HEK293 (cell line): ENCODE results near the gene MAPK12.

Source experiments
- CTCF ChIA-PET: fragments of 350-600 bp; formaldehyde crosslinking; extraction: SDS; loops from one replicate; lab custom pipeline; 2021; ENCODE audit warnings: antibody characterized with exemption; lab: Yijun Ruan, JAX
- POLR2A ChIA-PET: fragments of 300-600 bp; formaldehyde crosslinking; extraction: SDS; loops from one replicate; lab custom pipeline; 2020; ENCODE audit warnings: antibody characterized with exemption, inconsistent platforms; lab: Yijun Ruan, JAX
- H3K27ac ChIP-seq: fragments of 200-500 bp; sonication (Bioruptor generic); 2 replicates; pipeline ENCODE4 v1.5.1; 2014; ENCODE audit warnings: low read depth, low read length, control low read depth, inconsistent platforms; ENCODE audit errors: extremely low read depth
- H3K36me3 ChIP-seq, 2 experiments: fragments of 200-500 bp in 1 of 2; sonication (Bioruptor generic) in 1 of 2; 1 replicate in 1 of 2; 2 replicates in 1 of 2; pipeline ENCODE4 v1.5.1; 2014 to 2017; ENCODE audit warnings: inconsistent platforms in 2 of 2, low read length in 2 of 2; ENCODE audit not compliant: control insufficient read depth in 2 of 2, insufficient read depth in 1 of 2
- H3K4me1 ChIP-seq: fragments of 200-500 bp; sonication (Bioruptor generic); 2 replicates; pipeline ENCODE4 v1.5.1; 2014; ENCODE audit warnings: mild to moderate bottlenecking, low read length, inconsistent platforms; ENCODE audit not compliant: control insufficient read depth, insufficient read depth
- H3K4me3 ChIP-seq: 2 replicates; pipeline ENCODE4 v1.5.1; 2011; ENCODE audit warnings: low read depth, mild to moderate bottlenecking, control low read depth, low read length, moderate library complexity
- H3K9me3 ChIP-seq: fragments of 200-500 bp; sonication (Bioruptor generic); 2 replicates; pipeline ENCODE4 v1.5.1; 2014; ENCODE audit warnings: low read depth, low read length, inconsistent platforms; ENCODE audit not compliant: control insufficient read depth, insufficient read depth
- EGR2 ChIP-seq: fragments of 450-650 bp; formaldehyde crosslinking; IDR thresholded peaks from 2 replicates; pipeline ENCODE4 v1.5.1; 2016; ENCODE audit warnings: low read depth, missing biosample characterization, missing genetic modification characterization
- GFI1B ChIP-seq: fragments of 450-650 bp; formaldehyde crosslinking; IDR thresholded peaks from 2 replicates; pipeline ENCODE4 v1.5.1; 2016; ENCODE audit warnings: missing biosample characterization, missing genetic modification characterization
- GLIS1 ChIP-seq: fragments of 450-650 bp; formaldehyde crosslinking; IDR thresholded peaks from 2 replicates; pipeline ENCODE4 v1.5.1; 2016; ENCODE audit warnings: missing biosample characterization, missing genetic modification characterization
- GLIS2 ChIP-seq: fragments of 450-650 bp; formaldehyde crosslinking; IDR thresholded peaks from 2 replicates; pipeline ENCODE4 v1.5.1; 2016; ENCODE audit warnings: missing biosample characterization, missing genetic modification characterization
- REPIN1 ChIP-seq: fragments of 450-650 bp; formaldehyde crosslinking; IDR thresholded peaks from 2 replicates; pipeline ENCODE4 v1.5.1; 2017; ENCODE audit warnings: missing biosample characterization, missing genetic modification characterization, low read depth
- SP7 ChIP-seq: fragments of 450-650 bp; formaldehyde crosslinking; IDR thresholded peaks from 2 replicates; pipeline ENCODE4 v1.5.1; 2016; ENCODE audit warnings: missing biosample characterization, missing genetic modification characterization
- TRIM28 ChIP-seq: IDR thresholded peaks from 2 replicates; pipeline ENCODE4 v1.6.1; 2011; ENCODE audit warnings: low read length, control low read depth, borderline replicate concordance
- ZBTB48 ChIP-seq: fragments of 450-650 bp; formaldehyde crosslinking; IDR thresholded peaks from 2 replicates; pipeline ENCODE4 v1.5.1; 2016; ENCODE audit warnings: missing biosample characterization, missing genetic modification characterization
- ZNF112 ChIP-seq: fragments of 450-650 bp; formaldehyde crosslinking; IDR thresholded peaks from 2 replicates; pipeline ENCODE4 v1.5.0; 2017; ENCODE audit warnings: missing biosample characterization, missing genetic modification characterization
- ZNF132 ChIP-seq: fragments of 450-650 bp; formaldehyde crosslinking; IDR thresholded peaks from 2 replicates; pipeline ENCODE4 v1.5.1; 2017; ENCODE audit warnings: missing biosample characterization, missing genetic modification characterization, borderline replicate concordance
- ZNF146 ChIP-seq: fragments of 450-650 bp; formaldehyde crosslinking; IDR thresholded peaks from 2 replicates; pipeline ENCODE4 v1.5.1; 2016; ENCODE audit warnings: missing biosample characterization, missing genetic modification characterization
- ZNF24 ChIP-seq: fragments of 450-650 bp; formaldehyde crosslinking; IDR thresholded peaks from 2 replicates; pipeline ENCODE4 v1.5.1; 2016; ENCODE audit warnings: missing biosample characterization, missing genetic modification characterization
- ZNF423 ChIP-seq: fragments of 450-650 bp; formaldehyde crosslinking; IDR thresholded peaks from 2 replicates; pipeline ENCODE4 v1.5.1; 2016; ENCODE audit warnings: missing biosample characterization, missing genetic modification characterization
- ZNF544 ChIP-seq: fragments of 450-650 bp; formaldehyde crosslinking; IDR thresholded peaks from 2 replicates; pipeline ENCODE4 v1.5.0; 2017; ENCODE audit warnings: missing biosample characterization, missing genetic modification characterization
- ZNF664 ChIP-seq: fragments of 450-650 bp; formaldehyde crosslinking; IDR thresholded peaks from 2 replicates; pipeline ENCODE4 v1.5.1; 2016; ENCODE audit warnings: missing biosample characterization, missing genetic modification characterization
- ZNF768 ChIP-seq: fragments of 450-650 bp; formaldehyde crosslinking; IDR thresholded peaks from 2 replicates; pipeline ENCODE4 v1.5.1; 2018; ENCODE audit warnings: missing biosample characterization, mild to moderate bottlenecking, missing genetic modification characterization
- TF ChIP-seq, protein P1 (sequence below): fragments of 450-650 bp; formaldehyde crosslinking; IDR thresholded peaks from 2 replicates; pipeline ENCODE4 v1.5.1; 2017; ENCODE audit warnings: missing biosample characterization, missing genetic modification characterization
- TF ChIP-seq, protein P2 (sequence below): fragments of 450-650 bp; formaldehyde crosslinking; IDR thresholded peaks from 2 replicates; pipeline ENCODE4 v1.5.1; 2016; ENCODE audit warnings: missing biosample characterization, missing genetic modification characterization, low read depth
- TF ChIP-seq, protein P3 (sequence below): fragments of 450-650 bp; formaldehyde crosslinking; IDR thresholded peaks from 2 replicates; pipeline ENCODE4 v1.5.1; 2016; ENCODE audit warnings: missing biosample characterization, missing genetic modification characterization
- TF ChIP-seq, protein P4 (sequence below): fragments of 450-650 bp; formaldehyde crosslinking; IDR thresholded peaks from 2 replicates; pipeline ENCODE4 v1.5.1; 2016; ENCODE audit warnings: missing biosample characterization, missing genetic modification characterization
- TF ChIP-seq, protein P5 (sequence below): fragments of 450-650 bp; formaldehyde crosslinking; IDR thresholded peaks from 2 replicates; pipeline ENCODE4 v1.5.1; 2016; ENCODE audit warnings: missing biosample characterization, missing genetic modification characterization
- TF ChIP-seq, protein P6 (sequence below): fragments of 450-650 bp; formaldehyde crosslinking; IDR thresholded peaks from 2 replicates; pipeline ENCODE4 v1.5.1; 2016; ENCODE audit warnings: missing biosample characterization, missing genetic modification characterization

The MAPK12 gene

DNA sequence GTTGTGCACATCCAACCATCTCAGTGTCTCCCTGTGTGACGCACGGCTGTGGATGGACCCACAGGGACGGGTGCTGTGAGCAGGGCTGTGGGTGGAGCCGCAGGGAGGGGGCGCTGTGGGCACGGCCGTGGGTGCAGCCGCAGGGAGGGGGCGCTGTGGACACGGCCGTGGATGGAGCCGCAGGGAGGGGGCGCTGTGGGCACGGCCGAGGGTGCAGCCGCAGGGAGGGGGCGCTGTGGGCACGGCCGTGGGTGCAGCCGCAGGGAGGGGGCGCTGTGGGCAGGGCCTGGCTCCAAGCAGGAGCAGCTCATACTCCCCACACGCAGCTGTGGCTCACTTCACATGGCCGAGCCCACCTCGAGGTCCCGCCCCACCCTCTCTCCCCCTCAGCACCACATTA lies 14.7 kb upstream of the MAPK12 start:
- peaks cover 6% of the 10 kb centered on the region for H3K4me1 ChIP-seq
- no peak for TF ChIP-seq GFI1B
- no peak for TF ChIP-seq ZNF768
- TF ChIP-seq TRIM28, result no peak
- no peak for TF ChIP-seq ZNF664
- TF ChIP-seq, protein P1, sequence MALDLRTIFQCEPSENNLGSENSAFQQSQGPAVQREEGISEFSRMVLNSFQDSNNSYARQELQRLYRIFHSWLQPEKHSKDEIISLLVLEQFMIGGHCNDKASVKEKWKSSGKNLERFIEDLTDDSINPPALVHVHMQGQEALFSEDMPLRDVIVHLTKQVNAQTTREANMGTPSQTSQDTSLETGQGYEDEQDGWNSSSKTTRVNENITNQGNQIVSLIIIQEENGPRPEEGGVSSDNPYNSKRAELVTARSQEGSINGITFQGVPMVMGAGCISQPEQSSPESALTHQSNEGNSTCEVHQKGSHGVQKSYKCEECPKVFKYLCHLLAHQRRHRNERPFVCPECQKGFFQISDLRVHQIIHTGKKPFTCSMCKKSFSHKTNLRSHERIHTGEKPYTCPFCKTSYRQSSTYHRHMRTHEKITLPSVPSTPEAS (tag by site-specific recombination), result no peak
- TF ChIP-seq GLIS2 (tag by site-specific recombination), result no peak
- TF ChIP-seq, protein P2, sequence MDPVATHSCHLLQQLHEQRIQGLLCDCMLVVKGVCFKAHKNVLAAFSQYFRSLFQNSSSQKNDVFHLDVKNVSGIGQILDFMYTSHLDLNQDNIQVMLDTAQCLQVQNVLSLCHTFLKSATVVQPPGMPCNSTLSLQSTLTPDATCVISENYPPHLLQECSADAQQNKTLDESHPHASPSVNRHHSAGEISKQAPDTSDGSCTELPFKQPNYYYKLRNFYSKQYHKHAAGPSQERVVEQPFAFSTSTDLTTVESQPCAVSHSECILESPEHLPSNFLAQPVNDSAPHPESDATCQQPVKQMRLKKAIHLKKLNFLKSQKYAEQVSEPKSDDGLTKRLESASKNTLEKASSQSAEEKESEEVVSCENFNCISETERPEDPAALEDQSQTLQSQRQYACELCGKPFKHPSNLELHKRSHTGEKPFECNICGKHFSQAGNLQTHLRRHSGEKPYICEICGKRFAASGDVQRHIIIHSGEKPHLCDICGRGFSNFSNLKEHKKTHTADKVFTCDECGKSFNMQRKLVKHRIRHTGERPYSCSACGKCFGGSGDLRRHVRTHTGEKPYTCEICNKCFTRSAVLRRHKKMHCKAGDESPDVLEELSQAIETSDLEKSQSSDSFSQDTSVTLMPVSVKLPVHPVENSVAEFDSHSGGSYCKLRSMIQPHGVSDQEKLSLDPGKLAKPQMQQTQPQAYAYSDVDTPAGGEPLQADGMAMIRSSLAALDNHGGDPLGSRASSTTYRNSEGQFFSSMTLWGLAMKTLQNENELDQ, result no peak
- no peak for TF ChIP-seq ZNF132 (tag by site-specific recombination)
- TF ChIP-seq, protein P3, sequence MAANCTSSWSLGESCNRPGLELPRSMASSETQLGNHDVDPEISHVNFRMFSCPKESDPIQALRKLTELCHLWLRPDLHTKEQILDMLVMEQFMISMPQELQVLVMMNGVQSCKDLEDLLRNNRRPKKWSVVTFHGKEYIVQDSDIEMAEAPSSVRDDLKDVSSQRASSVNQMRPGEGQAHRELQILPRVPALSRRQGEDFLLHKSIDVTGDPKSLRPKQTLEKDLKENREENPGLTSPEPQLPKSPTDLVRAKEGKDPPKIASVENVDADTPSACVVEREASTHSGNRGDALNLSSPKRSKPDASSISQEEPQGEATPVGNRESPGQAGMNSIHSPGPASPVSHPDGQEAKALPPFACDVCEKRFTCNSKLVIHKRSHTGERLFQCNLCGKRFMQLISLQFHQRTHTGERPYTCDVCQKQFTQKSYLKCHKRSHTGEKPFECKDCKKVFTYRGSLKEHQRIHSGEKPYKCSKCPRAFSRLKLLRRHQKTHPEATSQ, result no peak
- no peak for TF ChIP-seq ZNF146 (tag by site-specific recombination)
- TF ChIP-seq SP7 (tag by site-specific recombination), result no peak
- TF ChIP-seq, protein P4, sequence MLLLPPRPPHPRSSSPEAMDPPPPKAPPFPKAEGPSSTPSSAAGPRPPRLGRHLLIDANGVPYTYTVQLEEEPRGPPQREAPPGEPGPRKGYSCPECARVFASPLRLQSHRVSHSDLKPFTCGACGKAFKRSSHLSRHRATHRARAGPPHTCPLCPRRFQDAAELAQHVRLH (tag by site-specific recombination), result no peak
- no peak for TF ChIP-seq GLIS1
- TF ChIP-seq ZBTB48 (tag by site-specific recombination), result no peak
- TF ChIP-seq, all 188 proteins: peak for 0
- Histone ChIP-seq H3K4me3 (no peak overlapping the region), H3K9me3 (no peaks in the 10 kb centered on the region), H3K27ac (no peak overlapping the region), H3K36me3 (peaks cover 0 to 68% of the 10 kb centered on the region in 2 experiments; a peak in 2 of 3 replicates)
- CTCF ChIA-PET, result interaction anchor here (0.6 to 6.3 kb wide), 20 partner anchors 14 to 345 kb away, joined by 3 to 42 read pairs (median 4); partner anchors contain the start of gene PLXNB2
- POLR2A ChIA-PET, result interaction anchor here (0.6 to 2.0 kb wide), 3 partner anchors 25 to 66 kb away, joined by 4 to 5 read pairs (median 5); no protein-coding TSS in a partner anchor

DNA sequence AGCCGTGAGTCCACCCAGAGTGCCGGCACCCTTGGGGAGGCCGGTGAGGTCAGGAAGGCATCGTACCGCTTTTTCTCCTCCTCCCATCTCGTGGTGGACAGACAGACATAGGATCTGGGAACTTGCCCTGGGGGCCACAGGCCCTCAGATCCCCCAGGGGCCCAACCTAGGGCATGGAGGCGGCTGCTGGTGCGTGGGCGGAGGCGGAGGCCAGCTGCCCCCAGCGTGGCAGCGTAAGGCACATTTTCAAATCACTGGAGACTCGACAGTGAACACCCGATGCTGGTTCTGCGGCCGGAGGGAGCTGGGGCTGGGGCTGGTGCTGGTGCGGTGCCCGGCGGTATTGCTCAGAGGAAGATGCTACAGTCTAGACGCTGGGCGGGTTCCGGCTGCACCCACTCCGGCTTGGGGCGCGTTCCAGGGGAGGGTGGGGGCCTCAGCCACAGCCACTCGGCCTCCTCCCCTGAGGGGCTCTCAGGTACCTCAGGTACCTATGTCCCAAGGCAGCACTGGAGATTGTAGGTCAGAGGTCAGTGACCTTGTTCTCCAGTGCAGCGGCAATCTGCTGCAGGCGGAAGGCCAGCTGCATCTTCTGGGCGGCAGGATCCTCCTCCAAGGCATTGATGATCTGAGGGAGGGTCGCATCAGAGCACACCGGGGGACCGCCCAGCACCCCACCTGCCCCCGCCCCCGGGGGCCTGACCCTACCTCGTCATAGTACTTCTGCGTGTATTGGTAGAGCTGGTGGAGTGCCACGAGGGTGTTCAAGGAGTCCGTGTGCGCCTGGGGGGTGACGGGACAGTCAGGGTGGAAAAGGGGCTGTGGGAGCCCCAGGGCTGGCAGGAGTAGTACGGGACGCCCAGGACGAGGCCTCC lies 13.9 kb upstream of the MAPK12 start:
- no peaks in the 10 kb centered on the region for H3K9me3 ChIP-seq
- POLR2A ChIA-PET, result interaction anchor here (1.8 to 2.0 kb wide), 2 partner anchors 54 to 66 kb away, joined by 4 to 5 read pairs; no protein-coding TSS in a partner anchor
- CTCF ChIA-PET, result interaction anchor here (0.6 to 6.3 kb wide), 19 partner anchors 12 to 346 kb away, joined by 3 to 42 read pairs (median 4); no protein-coding TSS in a partner anchor
- H3K36me3 ChIP-seq, result peaks cover 0 to 61% of the 10 kb centered on the region in 2 experiments; a peak in 2 of 3 replicates
- H3K4me1 ChIP-seq, result peaks cover 13% of the 10 kb centered on the region
- no peak overlapping the region for H3K27ac ChIP-seq
- H3K4me3 ChIP-seq, result no peak overlapping the region
- TF ChIP-seq, protein P5, sequence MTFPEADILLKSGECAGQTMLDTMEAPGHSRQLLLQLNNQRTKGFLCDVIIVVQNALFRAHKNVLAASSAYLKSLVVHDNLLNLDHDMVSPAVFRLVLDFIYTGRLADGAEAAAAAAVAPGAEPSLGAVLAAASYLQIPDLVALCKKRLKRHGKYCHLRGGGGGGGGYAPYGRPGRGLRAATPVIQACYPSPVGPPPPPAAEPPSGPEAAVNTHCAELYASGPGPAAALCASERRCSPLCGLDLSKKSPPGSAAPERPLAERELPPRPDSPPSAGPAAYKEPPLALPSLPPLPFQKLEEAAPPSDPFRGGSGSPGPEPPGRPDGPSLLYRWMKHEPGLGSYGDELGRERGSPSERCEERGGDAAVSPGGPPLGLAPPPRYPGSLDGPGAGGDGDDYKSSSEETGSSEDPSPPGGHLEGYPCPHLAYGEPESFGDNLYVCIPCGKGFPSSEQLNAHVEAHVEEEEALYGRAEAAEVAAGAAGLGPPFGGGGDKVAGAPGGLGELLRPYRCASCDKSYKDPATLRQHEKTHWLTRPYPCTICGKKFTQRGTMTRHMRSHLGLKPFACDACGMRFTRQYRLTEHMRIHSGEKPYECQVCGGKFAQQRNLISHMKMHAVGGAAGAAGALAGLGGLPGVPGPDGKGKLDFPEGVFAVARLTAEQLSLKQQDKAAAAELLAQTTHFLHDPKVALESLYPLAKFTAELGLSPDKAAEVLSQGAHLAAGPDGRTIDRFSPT (tag by site-specific recombination), result peak; percentile 41; the same call in 1 of the 2 replicates
- no peak for TF ChIP-seq ZNF112 (tag by site-specific recombination)
- no peak for TF ChIP-seq ZNF544 (tag by site-specific recombination)
- no peak for TF ChIP-seq REPIN1
- TF ChIP-seq GLIS2 (tag by site-specific recombination), result peak; percentile 58
- no peak for TF ChIP-seq ZNF423 (tag by site-specific recombination)
- TF ChIP-seq, protein P6, sequence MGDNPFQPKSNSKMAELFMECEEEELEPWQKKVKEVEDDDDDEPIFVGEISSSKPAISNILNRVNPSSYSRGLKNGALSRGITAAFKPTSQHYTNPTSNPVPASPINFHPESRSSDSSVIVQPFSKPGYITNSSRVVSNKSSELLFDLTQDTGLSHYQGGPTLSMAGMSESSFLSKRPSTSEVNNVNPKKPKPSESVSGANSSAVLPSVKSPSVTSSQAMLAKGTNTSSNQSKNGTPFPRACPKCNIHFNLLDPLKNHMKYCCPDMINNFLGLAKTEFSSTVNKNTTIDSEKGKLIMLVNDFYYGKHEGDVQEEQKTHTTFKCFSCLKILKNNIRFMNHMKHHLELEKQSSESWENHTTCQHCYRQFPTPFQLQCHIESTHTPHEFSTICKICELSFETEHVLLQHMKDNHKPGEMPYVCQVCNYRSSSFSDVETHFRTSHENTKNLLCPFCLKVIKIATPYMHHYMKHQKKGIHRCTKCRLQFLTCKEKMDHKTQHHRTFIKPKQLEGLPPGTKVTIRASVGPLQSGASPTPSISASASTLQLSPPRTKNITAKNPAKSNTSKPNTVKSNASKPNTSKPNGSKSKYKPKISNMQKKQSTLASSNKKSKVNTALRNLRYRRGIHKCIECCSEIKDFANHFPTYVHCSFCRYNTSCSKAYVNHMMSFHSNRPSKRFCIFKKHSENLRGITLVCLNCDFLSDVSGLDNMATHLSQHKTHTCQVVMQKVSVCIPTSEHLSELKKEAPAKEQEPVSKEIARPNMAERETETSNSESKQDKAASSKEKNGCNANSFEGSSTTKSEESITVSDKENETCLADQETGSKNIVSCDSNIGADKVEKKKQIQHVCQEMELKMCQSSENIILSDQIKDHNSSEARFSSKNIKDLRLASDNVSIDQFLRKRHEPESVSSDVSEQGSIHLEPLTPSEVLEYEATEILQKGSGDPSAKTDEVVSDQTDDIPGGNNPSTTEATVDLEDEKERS (tag by site-specific recombination), result no peak
- TF ChIP-seq ZNF24, result no peak
- peak; percentile 29; the same call in 1 of the 2 replicates for TF ChIP-seq EGR2
